ENCODE data around the gene GARIN5B. TPM values are rescaled to one million over a fixed set of nuclear protein-coding genes. Genes with fewer than 3 reads are reported as not detected.

Gene GARIN5B
- total RNA-seq, 2 donors from 2014 or later: not detected

DNA sequence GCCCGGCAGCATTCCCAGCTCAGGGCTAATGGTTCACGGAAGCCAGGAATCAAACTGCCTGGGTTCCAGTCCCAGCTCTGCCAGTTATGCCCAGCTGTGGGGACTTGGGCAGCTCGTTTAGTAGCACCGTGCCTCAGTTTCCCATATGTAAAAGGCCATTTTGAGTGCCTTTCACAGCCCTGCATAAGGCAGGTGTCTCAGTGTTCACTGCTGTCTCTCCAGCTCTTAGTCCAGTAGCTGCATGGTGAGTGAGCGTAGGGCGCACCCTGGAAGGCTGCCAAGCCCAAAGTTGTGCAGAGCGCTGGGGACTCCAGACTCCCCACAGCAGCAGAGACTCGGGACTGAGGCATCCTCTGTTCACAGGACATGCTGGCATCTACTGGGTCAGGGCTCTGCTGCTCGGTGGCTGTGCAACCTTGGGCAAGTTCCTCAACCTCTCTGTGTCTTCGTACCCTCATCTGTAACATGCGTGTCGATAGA lies 28.2 kb upstream of the GARIN5B start:
- Histone ChIP-seq H3K36me3 (peaks cover 24% of the 10 kb centered on the region), H3K9me3 (no peaks in the 10 kb centered on the region), H3K4me3 (no peak overlapping the region), H3K4me1 (peaks cover 18% of the 10 kb centered on the region), H3K27ac (no peak overlapping the region), H3K27me3 (no peaks in the 10 kb centered on the region), H3K9ac (ENCODE audit: low read depth in 2 of 2, low read length in 2 of 2) (no peak overlapping the region)
- no peak for DNase-seq
- intact Hi-C loops (cut with DNase I): no loop called here
- TF ChIP-seq, protein P1, sequence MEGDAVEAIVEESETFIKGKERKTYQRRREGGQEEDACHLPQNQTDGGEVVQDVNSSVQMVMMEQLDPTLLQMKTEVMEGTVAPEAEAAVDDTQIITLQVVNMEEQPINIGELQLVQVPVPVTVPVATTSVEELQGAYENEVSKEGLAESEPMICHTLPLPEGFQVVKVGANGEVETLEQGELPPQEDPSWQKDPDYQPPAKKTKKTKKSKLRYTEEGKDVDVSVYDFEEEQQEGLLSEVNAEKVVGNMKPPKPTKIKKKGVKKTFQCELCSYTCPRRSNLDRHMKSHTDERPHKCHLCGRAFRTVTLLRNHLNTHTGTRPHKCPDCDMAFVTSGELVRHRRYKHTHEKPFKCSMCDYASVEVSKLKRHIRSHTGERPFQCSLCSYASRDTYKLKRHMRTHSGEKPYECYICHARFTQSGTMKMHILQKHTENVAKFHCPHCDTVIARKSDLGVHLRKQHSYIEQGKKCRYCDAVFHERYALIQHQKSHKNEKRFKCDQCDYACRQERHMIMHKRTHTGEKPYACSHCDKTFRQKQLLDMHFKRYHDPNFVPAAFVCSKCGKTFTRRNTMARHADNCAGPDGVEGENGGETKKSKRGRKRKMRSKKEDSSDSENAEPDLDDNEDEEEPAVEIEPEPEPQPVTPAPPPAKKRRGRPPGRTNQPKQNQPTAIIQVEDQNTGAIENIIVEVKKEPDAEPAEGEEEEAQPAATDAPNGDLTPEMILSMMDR (IDR thresholded peaks at IDR 0.05): no peak

DNA sequence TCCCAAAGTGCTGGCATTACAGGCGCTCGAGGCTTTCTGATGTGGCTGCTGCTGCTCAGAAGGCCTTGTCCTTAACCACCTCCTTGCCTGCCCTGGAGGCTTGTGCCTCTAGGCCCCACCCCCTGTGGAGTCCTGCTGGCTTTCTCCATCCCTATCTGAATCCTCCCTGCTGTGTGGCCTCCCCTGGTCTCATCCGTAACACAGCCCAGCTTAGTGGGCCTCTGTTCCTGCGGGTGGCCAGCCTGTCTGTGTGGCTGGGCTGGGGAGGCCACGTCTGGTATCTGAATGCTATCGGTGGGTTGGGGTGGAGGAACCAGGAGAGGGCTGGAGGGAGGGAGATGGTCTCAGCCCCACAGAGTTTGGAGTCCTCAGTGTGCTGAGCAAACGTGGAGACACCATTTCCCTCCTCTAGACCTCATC lies 27.4 kb upstream of the GARIN5B start:
- Histone ChIP-seq H3K36me3 (peaks cover 24% of the 10 kb centered on the region), H3K9ac (ENCODE audit: low read depth in 2 of 2, low read length in 2 of 2) (no peak overlapping the region), H3K27me3 (no peaks in the 10 kb centered on the region), H3K4me3 (no peak overlapping the region), H3K27ac (no peak overlapping the region), H3K4me1 (peaks cover 18% of the 10 kb centered on the region), H3K9me3 (no peaks in the 10 kb centered on the region)
- no peak for DNase-seq
- TF ChIP-seq, protein P1 (IDR thresholded peaks at IDR 0.05): no peak
- intact Hi-C loops (cut with DNase I): no loop called here

DNA sequence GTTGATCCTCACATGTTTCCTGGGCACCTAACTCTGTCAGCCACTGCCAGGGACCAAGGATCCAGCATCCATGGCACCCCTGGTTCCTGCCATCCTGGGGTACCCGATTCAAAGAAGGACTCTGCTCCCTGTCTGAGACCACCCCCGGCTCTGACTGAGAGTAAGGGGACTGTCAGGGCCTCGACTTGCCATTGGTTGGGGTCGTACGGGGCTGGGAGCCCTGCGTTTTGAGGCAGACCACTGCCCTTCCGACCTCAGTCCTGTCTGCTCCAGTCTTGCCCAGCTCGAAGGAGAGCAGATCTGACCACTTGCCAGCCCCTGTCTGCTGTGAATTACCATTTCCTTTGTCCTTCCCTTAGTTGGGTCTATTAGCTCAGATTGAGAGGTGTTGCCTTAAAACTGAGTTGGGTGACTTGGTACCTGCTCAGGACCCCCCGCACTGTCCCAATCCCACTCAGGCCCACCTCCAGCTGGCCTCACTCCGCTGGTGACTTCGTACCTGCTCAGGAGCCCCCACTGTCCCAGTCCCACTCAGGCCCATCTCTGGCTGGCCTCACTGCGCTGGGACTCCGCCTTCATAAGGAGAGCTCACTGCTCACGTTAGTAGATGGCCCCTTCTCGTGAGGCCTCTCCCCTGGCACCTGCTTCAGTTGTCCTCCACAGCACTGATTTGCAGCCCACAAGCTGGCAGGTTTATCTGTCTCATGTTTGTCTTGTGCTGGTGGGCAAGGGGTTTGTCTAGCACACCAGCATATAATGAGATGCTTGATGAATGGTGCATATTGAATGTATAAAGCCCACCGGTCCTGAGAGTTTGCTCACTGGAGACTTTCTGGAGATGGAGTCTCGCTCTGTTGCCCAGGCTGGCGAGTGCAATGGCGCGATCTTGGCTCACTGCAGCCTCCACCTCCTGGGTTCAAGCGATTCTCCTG lies 26.6 kb upstream of the GARIN5B start:
- no peaks in the 10 kb centered on the region for H3K27me3 ChIP-seq
- H3K9me3 ChIP-seq: no peaks in the 10 kb centered on the region
- no peak for DNase-seq
- intact Hi-C loops (cut with DNase I): no loop called here
- H3K27ac ChIP-seq: no peak overlapping the region
- no peak overlapping the region for H3K4me3 ChIP-seq
- H3K9ac ChIP-seq (ENCODE audit: low read depth in 2 of 2, low read length in 2 of 2): peak overlapping the region in 1 of 2 donors; percentile 28
- peaks cover 22% of the 10 kb centered on the region for H3K4me1 ChIP-seq
- peaks cover 24% of the 10 kb centered on the region for H3K36me3 ChIP-seq
- TF ChIP-seq, protein P1 (IDR thresholded peaks at IDR 0.05): no peak

DNA sequence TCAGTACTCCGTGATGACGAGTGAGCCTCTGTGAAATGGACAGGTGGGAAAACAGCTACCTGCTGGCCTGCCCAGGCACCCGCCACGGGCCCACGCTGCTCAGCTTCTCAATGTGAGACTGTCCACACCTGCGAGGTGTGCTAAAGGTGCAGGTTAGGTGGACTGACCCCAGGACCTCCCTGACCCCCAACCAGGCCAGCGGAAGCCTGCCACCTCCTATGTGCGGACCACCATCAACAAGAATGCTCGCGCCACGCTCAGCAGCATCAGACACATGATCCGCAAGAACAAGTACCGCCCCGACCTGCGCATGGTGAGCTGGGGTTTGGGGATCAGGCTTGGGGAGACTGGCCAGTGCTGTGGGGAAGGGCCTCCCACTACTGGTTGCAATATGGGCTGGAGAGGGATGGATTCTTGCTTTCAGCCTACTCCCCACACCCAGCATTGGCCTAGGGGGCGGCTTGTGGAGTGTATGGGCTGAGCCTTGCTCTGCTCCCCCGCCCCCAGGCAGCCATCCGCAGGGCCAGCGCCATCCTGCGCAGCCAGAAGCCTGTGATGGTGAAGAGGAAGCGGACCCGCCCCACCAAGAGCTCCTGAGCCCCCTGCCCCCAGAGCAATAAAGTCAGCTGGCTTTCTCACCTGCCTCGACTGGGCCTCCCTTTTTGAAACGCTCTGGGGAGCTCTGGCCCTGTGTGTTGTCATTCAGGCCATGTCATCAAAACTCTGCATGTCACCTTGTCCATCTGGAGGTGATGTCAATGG lies 24.9 kb upstream of the GARIN5B start:
- TF ChIP-seq, protein P1 (IDR thresholded peaks at IDR 0.05): no peak
- peaks cover 23% of the 10 kb centered on the region for H3K4me1 ChIP-seq
- no peaks in the 10 kb centered on the region for H3K9me3 ChIP-seq
- no peak for DNase-seq
- no peaks in the 10 kb centered on the region for H3K27me3 ChIP-seq
- H3K36me3 ChIP-seq: peaks cover 24% of the 10 kb centered on the region
- intact Hi-C loops (cut with DNase I): no loop called here
- peak overlapping the region; percentile 48 to 95 for H3K9ac ChIP-seq (ENCODE audit: low read depth in 2 of 2, low read length in 2 of 2)
- H3K4me3 ChIP-seq: peak overlapping the region; percentile 73
- no peak overlapping the region for H3K27ac ChIP-seq

DNA sequence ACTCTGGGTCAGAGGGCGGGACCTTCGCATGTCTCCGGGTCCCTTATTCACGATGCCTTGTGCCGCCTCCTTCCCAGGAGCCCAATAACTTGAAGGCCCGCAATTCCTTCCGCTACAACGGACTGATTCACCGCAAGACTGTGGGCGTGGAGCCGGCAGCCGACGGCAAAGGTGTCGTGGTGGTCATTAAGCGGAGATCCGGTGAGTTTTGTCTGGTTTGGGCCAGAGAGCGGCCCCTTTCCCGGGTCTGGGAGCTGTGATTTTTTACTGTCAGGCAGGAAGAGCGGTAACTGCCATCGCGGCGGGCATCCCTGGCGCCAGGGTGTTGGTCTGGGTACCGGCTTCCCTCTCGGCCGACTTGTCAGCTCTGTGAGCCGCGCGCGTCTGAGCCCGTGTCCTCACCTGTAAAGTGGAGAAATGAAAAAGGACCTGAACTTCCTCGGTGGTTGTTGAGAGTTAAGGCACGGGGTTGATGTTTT lies 23.5 kb upstream of the GARIN5B start:
- no peaks in the 10 kb centered on the region for H3K9me3 ChIP-seq
- H3K36me3 ChIP-seq: peaks cover 24% of the 10 kb centered on the region
- intact Hi-C loops (cut with DNase I): no loop called here
- H3K4me1 ChIP-seq: peaks cover 23% of the 10 kb centered on the region
- peak overlapping the region; percentile 73 for H3K4me3 ChIP-seq
- H3K9ac ChIP-seq (ENCODE audit: low read depth in 2 of 2, low read length in 2 of 2): peak overlapping the region; percentile 84 to 95
- DNase-seq: no peak
- TF ChIP-seq, protein P1 (IDR thresholded peaks at IDR 0.05): no peak
- no peaks in the 10 kb centered on the region for H3K27me3 ChIP-seq
- peak overlapping the region; percentile 94 for H3K27ac ChIP-seq

Measured in colonic mucosa (tissue), 4 donors.